ENCODE measurements around the gene UTS2B.
A peak's percentile ranks its signal among the peaks of the same experiment; 100 is the strongest.
"Not testable (repeated sequence)": the region's sequence is repeated elsewhere in the genome, so short reads cannot be mapped to it uniquely, and the experiment has no call there.

UTS2B gene

GRCh38 chr3:191280111-191280510, 50.2 kb downstream of the UTS2B start:
- DNase-seq (ENCODE audit: low spot score) = no peak

GRCh38 chr3:191275751-191276150, 54.6 kb downstream of the UTS2B start:
- no peak for DNase-seq (ENCODE audit: low spot score)

- DNase-seq (ENCODE audit: low spot score) = not testable (repeated sequence)
Measured at GRCh38 chr3:191275244-191275643, 55.1 kb downstream of the UTS2B start.

DNA sequence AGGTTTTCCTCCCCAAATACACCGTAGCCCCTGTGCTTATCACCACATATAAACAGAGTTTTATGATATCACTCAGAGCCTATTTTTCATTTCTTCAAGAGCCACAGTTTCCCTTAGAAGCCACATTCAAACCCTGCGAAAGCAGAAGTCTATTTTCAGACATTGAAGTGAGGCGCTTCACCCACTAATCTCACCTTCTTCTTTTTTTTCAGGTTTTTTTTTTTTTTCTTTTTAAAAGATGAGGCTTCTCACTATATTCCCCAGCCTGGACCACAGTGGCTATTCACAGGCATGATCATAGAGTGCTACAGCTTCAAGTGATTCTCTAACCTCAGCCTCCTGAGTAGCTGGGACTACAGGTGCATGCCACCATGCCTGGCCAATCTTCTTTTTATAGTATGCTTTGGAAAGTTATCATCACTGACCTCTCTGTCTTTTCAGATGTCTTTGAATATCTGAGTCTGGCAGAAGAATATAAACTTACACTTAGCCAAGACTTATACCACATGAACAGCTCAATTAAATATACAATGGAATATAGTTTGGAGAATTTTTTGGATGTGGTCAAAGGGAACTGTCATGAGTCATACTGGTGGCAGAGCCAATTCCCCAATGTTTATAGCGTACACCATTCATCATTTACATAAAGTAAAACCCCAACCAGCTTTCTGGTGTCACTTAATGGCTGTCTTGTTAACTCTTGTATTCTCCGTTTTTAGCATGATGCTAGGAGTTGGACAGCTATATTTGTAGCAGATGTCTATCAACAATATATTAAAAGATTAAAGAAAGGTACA, 60.8 kb downstream of the UTS2B start:
- DNase-seq (ENCODE audit: low spot score) = no peak

DNA sequence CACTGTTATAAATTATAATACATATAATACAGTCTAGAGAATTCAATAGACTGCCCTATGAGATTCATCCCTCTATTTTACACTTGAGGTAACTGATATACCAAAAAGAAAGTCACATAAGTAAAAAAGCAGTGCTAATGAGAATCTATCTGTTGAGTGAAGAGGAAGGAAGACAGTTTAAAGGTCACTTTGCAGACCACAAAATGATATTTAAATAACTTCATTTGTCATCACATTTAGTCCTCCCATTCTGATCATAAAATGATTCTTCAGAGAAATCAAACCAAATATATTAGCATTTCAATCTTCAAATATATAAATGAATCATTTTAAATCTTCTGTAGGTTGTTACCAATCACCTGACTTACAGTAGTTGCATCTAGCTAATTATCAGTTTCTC, 61.6 kb downstream of the UTS2B start:
- DNase-seq (ENCODE audit: low spot score) = no peak

- DNase-seq (ENCODE audit: low spot score) = no peak
Measured at GRCh38 chr3:191263850-191264249, 66.5 kb downstream of the UTS2B start.

DNA sequence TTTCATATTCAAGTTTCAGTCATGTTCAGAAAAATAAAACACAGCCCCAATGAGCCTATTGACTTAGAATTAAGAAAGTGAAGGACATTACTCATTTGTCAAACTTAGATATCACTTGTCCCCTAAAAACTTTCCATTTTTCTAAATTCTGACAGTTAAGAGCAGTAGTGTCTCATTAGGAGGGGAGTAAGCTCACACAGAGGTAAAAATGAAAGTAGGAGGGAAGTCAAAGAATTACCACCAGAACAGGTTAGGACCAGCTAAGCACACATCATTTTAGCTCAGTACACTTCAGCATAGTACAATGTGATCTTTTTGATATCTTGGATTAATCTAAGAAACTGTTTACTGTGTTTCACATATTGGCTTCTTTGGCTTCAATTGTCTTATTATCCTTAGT, 67.0 kb downstream of the UTS2B start:
- no peak for DNase-seq (ENCODE audit: low spot score)

GRCh38 chr3:191262650-191263049, 67.7 kb downstream of the UTS2B start:
- DNase-seq (ENCODE audit: low spot score) = no peak

GRCh38 chr3:191261304-191261638, 69.1 kb downstream of the UTS2B start:
- no peak for DNase-seq (ENCODE audit: low spot score)

DNA sequence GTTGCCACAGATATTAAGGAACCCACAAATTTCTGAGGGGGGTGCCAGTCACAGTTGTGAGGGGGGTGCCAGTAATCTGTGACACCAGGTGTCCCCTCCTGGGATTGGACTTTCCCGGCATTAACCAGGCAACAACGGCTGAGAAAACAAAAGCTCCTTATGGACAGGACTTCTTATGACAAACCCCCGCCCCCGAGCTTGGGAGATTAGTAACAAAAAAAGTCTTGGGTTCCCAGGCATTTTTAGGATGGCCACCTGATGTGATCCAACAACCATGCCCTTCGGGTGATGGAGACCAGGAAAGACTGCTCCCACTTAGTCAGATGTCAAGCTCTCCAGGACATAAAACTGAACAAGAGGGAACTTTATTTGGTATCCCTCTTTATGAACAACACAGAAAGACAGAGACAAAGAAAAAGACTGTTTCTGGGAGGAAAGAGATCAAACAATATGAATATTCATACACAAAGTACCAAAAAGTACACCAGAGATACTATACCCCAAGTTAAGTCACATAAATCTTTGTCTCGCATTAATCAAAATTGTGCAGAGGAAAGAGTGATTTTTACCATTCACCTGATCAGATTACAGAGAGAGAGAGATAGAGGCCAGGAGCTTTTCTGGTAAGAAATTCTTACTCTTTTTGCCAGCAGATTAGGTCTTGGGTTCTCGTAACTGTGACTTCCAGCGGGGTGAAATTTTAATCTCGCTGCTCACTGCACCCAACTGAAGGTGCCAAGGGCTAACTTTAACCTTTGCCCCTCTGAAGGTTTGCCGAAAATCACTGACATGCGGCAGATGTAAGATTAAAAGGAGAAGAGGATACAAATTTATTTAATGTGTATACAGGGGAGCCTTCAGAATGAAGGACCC, 69.7 kb downstream of the UTS2B start:
- DNase-seq (ENCODE audit: low spot score) = no peak

DNA sequence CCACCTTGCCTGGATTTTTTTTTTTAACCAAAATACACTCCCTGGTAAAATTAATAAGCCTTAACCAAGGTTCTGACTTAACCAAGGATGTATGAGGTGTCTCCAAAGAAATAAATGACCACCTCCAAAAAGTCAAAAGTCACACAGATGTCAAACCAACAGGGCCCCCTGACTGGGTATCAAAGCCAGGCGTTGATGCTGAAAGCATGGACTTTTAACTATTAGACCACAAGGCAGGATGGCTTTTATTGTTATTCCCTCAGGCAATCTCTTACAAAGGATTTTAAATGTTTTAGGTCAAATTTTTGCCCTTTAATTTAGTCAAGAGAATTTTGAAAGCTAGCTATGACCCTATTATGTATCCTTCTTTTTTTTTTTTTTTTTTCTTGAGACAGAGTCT, 70.8 kb downstream of the UTS2B start:
- DNase-seq (ENCODE audit: low spot score) = no peak

GRCh38 chr3:191257286-191257685, 73.0 kb downstream of the UTS2B start:
- no peak for DNase-seq (ENCODE audit: low spot score)

- no peak for DNase-seq (ENCODE audit: low spot score)
Measured at GRCh38 chr3:191256405-191256804, 73.9 kb downstream of the UTS2B start.

- DNase-seq (ENCODE audit: low spot score) = no peak
Measured at GRCh38 chr3:191255156-191255555, 75.2 kb downstream of the UTS2B start.

GRCh38 chr3:191254098-191254873, 76.0 kb downstream of the UTS2B start:
- DNase-seq (ENCODE audit: low spot score) = no peak

GRCh38 chr3:191253089-191253799, 77.1 kb downstream of the UTS2B start:
- peak; percentile 47 for DNase-seq (ENCODE audit: low spot score)

GRCh38 chr3:191246630-191247029, 83.7 kb downstream of the UTS2B start:
- DNase-seq (ENCODE audit: low spot score) = no peak

DNA sequence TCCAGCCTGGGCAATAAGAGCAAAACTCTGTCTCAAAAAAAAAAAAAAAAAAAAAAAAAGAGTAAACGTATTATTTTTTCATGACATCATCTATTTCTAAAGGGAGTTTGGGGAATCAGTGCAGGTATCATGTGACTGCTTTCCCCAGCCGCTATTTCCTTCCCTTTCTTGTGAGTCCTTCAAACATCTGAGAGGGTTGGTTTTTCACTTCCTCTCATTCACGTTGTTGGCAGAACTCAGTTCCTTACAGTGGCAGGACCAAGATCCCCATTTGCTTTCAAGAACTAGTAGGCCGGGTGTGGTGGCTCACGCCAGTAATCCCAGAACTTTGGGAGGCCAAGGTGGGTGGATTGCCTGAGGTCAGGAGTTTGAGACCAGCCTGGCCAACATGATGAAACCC, 84.3 kb downstream of the UTS2B start:
- peak; percentile 76 for DNase-seq (ENCODE audit: low spot score)

DNA sequence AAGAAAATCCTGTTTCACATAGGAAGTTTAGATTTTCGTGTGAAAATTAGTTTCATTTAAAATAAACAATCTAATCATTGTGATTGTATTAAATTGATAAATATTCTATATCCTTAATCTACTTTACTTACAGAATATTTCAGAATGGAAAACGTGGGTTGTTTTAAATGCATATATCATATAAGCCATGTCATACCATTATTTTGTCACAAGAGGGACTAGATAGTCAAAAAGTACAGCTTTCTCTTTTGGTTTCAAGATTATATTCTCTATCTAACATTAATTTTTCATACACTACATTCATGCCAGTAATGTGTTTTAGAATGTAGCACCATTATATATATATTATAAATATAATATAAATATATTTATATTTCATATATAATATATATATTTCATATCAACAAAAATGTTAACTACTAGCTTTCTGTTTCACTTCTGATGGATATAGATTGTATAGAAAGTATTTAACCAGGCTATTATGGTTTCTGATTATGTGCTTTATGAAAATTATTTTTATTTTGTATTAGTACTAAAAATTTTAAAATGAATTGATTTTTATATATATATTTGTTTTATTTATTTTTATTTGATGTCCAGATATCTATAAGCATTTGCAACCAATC, 86.0 kb downstream of the UTS2B start:
- DNase-seq (ENCODE audit: low spot score) = peak; percentile 57

DNA sequence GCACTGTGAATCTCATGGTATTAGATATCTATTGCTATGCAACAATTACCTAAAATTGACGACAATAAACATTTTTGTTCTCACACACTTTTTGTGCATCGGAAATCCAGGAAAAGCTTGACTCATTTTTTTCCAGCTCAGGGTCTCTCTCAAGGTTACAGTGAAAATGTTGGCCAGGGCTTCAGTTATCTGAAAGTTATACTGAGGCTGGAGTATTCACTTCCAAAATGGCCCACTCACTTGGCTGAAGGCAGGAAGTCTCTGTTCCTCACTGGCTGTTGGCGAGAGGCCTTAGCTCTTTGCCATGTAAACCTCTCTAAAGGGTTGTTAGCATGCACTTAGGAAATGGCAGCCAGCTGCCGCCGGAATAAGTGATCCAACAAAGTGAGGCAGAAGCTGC, 89.8 kb downstream of the UTS2B start:
- no peak for DNase-seq (ENCODE audit: low spot score)

DNA sequence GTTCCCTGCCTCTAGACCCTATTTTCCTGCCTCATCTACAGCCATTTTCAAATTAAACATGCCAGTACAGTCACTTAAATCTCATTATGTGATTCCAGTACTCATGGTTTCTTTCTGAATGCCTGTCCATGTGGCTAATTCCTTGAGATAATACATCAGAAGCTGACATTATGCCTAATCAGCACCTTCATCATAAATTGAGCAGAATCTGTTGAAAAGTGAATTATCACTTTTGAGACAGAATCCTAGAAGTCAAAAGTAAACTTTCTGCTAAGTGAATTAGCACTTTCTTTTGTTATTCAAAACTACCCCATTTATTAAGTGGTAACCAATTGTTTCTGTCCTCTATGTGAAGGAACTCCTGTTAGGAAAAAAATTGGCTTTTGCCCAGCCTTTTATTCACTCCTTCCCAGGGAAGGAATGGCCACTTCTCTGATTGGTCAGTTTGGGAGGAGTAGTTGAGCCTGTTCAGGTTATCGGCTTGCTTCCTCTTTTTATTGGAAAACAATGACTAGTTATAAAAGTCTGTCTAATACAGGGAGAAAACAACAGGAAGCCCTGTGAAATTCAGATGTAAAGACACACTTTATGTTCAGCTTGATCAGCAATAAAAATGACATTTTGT, 90.8 kb downstream of the UTS2B start:
- DNase-seq (ENCODE audit: low spot score) = no peak
